Thymus (tissue), 11 donors: ENCODE data around the gene ZC3H7A. TPM values are rescaled to one million over a fixed set of nuclear protein-coding genes. Genes with fewer than 3 reads are reported as not detected.

ENCODE experiments used
- DNase-seq, 9 donors: peaks; one replicate each; pipeline ENCODE4 v3.0.0-alpha.2; 2013; ENCODE audit warnings: low spot score in 9 of 9, low read depth in 6 of 9, missing footprints in 1 of 9
- H3K27ac ChIP-seq, 2 donors: one replicate each; pipeline ENCODE4 v1.5.1; 2013; ENCODE audit warnings: control low read depth in 1 of 2, low read depth in 1 of 2, low read length in 1 of 2, mild to moderate bottlenecking in 1 of 2, moderate library complexity in 1 of 2
- H3K27me3 ChIP-seq, 2 donors: one replicate each; pipeline ENCODE4 v1.5.1; 2013; ENCODE audit warnings: low read length in 1 of 2; ENCODE audit not compliant: control insufficient read depth in 2 of 2, insufficient read depth in 1 of 2
- H3K36me3 ChIP-seq, 2 donors: one replicate each; pipeline ENCODE4 v1.5.1; 2013; ENCODE audit warnings: low read length in 1 of 2, mild to moderate bottlenecking in 1 of 2, moderate library complexity in 1 of 2; ENCODE audit not compliant: control insufficient read depth in 2 of 2, insufficient read depth in 2 of 2
- H3K4me1 ChIP-seq, 2 donors: one replicate each; pipeline ENCODE4 v1.5.1; 2013; ENCODE audit warnings: low read length in 2 of 2; ENCODE audit not compliant: control insufficient read depth in 2 of 2, insufficient read depth in 2 of 2
- H3K4me3 ChIP-seq, 2 donors: one replicate each; pipeline ENCODE4 v1.5.1; 2013; ENCODE audit warnings: low read length in 2 of 2, control low read depth in 1 of 2, mild to moderate bottlenecking in 1 of 2
- H3K9me3 ChIP-seq, 2 donors: one replicate each; pipeline ENCODE4 v1.5.1; 2013; ENCODE audit warnings: low read length in 1 of 2, mild to moderate bottlenecking in 1 of 2; ENCODE audit not compliant: control insufficient read depth in 2 of 2, insufficient read depth in 1 of 2
- WGBS: extraction: QIAGEN DNeasy Blood & Tissue Kit; methylation state at CpG from one replicate; pipeline ENCODE4 v1.1.7; 2013; 5-methylcytosine and 5-hydroxymethylcytosine counted together
- polyA plus RNA-seq: library from polyadenylated mRNA; stranded (reverse); fragments of 200-250 nt; gene quantifications from one replicate; pipeline ENCODE4 v1.2.3, GENCODE V29; 2013
- total RNA-seq: library from RNA; stranded (reverse); fragments of 120-200 nt; gene quantifications from one replicate; pipeline ENCODE4 v1.2.4, GENCODE V29; 2013
- donor health status: healthy.

ZC3H7A gene
- total and polyA plus RNA-seq, 2 donors = 33.7 to 69.4 TPM

GRCh38 chr16:11784038-11784369 lies 13.1 kb downstream of the ZC3H7A start:
- no peaks in the 10 kb centered on the region for H3K9me3 ChIP-seq
- H3K36me3 ChIP-seq = peaks cover 2 to 31% of the 10 kb centered on the region in 2 donors
- H3K27me3 ChIP-seq = no peaks in the 10 kb centered on the region
- DNase-seq = no peak
- H3K4me3 ChIP-seq = peak overlapping the region; percentile 0 to 47
- H3K27ac ChIP-seq = peak overlapping the region; percentile 95
- peaks cover 14 to 38% of the 10 kb centered on the region in 2 donors for H3K4me1 ChIP-seq

- Histone ChIP-seq H3K27ac (peak overlapping the region; percentile 95), H3K4me1 (peaks cover 14 to 34% of the 10 kb centered on the region in 2 donors), H3K27me3 (no peaks in the 10 kb centered on the region), H3K4me3 (peak overlapping the region; percentile 0 to 47), H3K36me3 (peaks cover 2 to 35% of the 10 kb centered on the region in 2 donors), H3K9me3 (no peaks in the 10 kb centered on the region)
- peak in 7 of 9 donors; percentile 44 to 84 (median 63) for DNase-seq
- WGBS = 2% methylated on average over 5 of the region's 5 CpGs
These were observed 13.6 kb downstream of the ZC3H7A start for GRCh38 chr16:11783319-11784037.

GRCh38 chr16:11781773-11782172 lies 15.3 kb downstream of the ZC3H7A start:
- DNase-seq = no peak
- WGBS = 77% methylated on average over 5 of the region's 5 CpGs
- Histone ChIP-seq H3K9me3 (no peaks in the 10 kb centered on the region), H3K27ac (peak overlapping the region; percentile 36 to 65), H3K4me1 (peaks cover 12 to 31% of the 10 kb centered on the region in 2 donors), H3K4me3 (no peak overlapping the region), H3K27me3 (no peaks in the 10 kb centered on the region), H3K36me3 (peaks cover 10 to 48% of the 10 kb centered on the region in 2 donors)

- Histone ChIP-seq H3K36me3 (peaks cover 10 to 54% of the 10 kb centered on the region in 2 donors), H3K4me1 (peaks cover 11 to 31% of the 10 kb centered on the region in 2 donors), H3K27ac (peak overlapping the region; percentile 46 to 55), H3K27me3 (no peaks in the 10 kb centered on the region), H3K4me3 (no peak overlapping the region), H3K9me3 (no peaks in the 10 kb centered on the region)
- 99% methylated on average over 4 of the region's 4 CpGs for WGBS
- no peak for DNase-seq
These were observed 15.9 kb downstream of the ZC3H7A start for GRCh38 chr16:11780991-11781680.

- WGBS = 99% methylated on average over 7 of the region's 7 CpGs
- H3K4me1 ChIP-seq = peaks cover 11 to 24% of the 10 kb centered on the region in 2 donors
These were observed 18.0 kb downstream of the ZC3H7A start for GRCh38 chr16:11779074-11779473.

GRCh38 chr16:11774065-11774626 lies 22.9 kb downstream of the ZC3H7A start:
- Histone ChIP-seq H3K36me3 (peaks cover 51 to 78% of the 10 kb centered on the region in 2 donors), H3K4me3 (no peak overlapping the region), H3K27me3 (no peaks in the 10 kb centered on the region), H3K27ac (no peak overlapping the region), H3K4me1 (no peaks in the 10 kb centered on the region), H3K9me3 (no peaks in the 10 kb centered on the region)
- WGBS = 96% methylated on average over 3 of the region's 3 CpGs
- DNase-seq = no peak

More at GRCh38 chr16:11779074-11779473, 18.0 kb downstream of the ZC3H7A start:
- DNase-seq = no peak
- H3K36me3 ChIP-seq = peaks cover 24 to 70% of the 10 kb centered on the region in 2 donors
- no peak overlapping the region for H3K27ac ChIP-seq
- no peaks in the 10 kb centered on the region for H3K27me3 ChIP-seq
- no peaks in the 10 kb centered on the region for H3K9me3 ChIP-seq
- no peak overlapping the region for H3K4me3 ChIP-seq

GRCh38 chr16:11768849-11769248 lies 28.2 kb downstream of the ZC3H7A start:
- peak overlapping the region in 1 of 2 donors; percentile 31 for H3K27ac ChIP-seq
- H3K36me3 ChIP-seq = peaks cover 56 to 78% of the 10 kb centered on the region in 2 donors
- 40% methylated on average over 7 of the region's 7 CpGs for WGBS
- H3K4me1 ChIP-seq = no peaks in the 10 kb centered on the region
- no peak overlapping the region for H3K4me3 ChIP-seq
- H3K9me3 ChIP-seq = no peaks in the 10 kb centered on the region
- DNase-seq = no peak
- H3K27me3 ChIP-seq = no peaks in the 10 kb centered on the region

- no peaks in the 10 kb centered on the region for H3K27me3 ChIP-seq
These were observed 34.6 kb downstream of the ZC3H7A start for GRCh38 chr16:11762431-11762830.

GRCh38 chr16:11759997-11760396 lies 37.1 kb downstream of the ZC3H7A start:
- Histone ChIP-seq H3K27me3 (no peaks in the 10 kb centered on the region), H3K9me3 (no peaks in the 10 kb centered on the region), H3K4me3 (no peak overlapping the region), H3K4me1 (no peaks in the 10 kb centered on the region), H3K36me3 (peaks cover 54 to 82% of the 10 kb centered on the region in 2 donors), H3K27ac (no peak overlapping the region)
- 99% methylated on average over 4 of the region's 4 CpGs for WGBS
- DNase-seq = no peak

More at GRCh38 chr16:11762431-11762830, 34.6 kb downstream of the ZC3H7A start:
- Histone ChIP-seq H3K27ac (no peak overlapping the region), H3K4me1 (no peaks in the 10 kb centered on the region), H3K4me3 (no peak overlapping the region), H3K36me3 (peaks cover 63 to 83% of the 10 kb centered on the region in 2 donors), H3K9me3 (no peaks in the 10 kb centered on the region)
- whole genome bisulfite sequencing = 97% methylated on average over 4 of the region's 4 CpGs
- no peak for DNase-seq
